GM04504 (cell line): ENCODE measurements around the gene PELI3.

Experiments used
- DNase-seq: peaks from one replicate; pipeline ENCODE4 v3.0.0-alpha.2; 2012; ENCODE audit warnings: low read depth

PELI3 gene

GRCh38 chr11:66505276-66505816 is 38.6 kb downstream of the PELI3 start:
- DNase-seq, result no peak

- no peak for DNase-seq
These were observed 42.4 kb downstream of the PELI3 start for GRCh38 chr11:66509131-66509561.

- peak; percentile 54 for DNase-seq
These were observed 43.7 kb downstream of the PELI3 start, which contains the start of gene BBS1 for GRCh38 chr11:66510271-66510989. Gene BBS1, plus strand, starts transcription at chr11:66510635. Its CDS starts 25 bp downstream, at chr11:66510660.

GRCh38 chr11:66510990-66511339 is 44.3 kb downstream of the PELI3 start:
- no peak for DNase-seq

GRCh38 chr11:66523611-66524010 is 56.9 kb downstream of the PELI3 start:
- DNase-seq, result no peak

- DNase-seq, result no peak
These were observed 57.8 kb downstream of the PELI3 start for GRCh38 chr11:66524304-66525040.
